Measurements from ENCODE around the gene RELA. TPM values are rescaled to one million over a fixed set of nuclear protein-coding genes. Genes with fewer than 3 reads are reported as not detected.

Gene RELA
- total and polyA plus RNA-seq, 2 of the 13 experiments (the other 11 are each of a cell fraction or from before 2014, with no cell fraction given), result 21.4 to 40.5 TPM

DNA sequence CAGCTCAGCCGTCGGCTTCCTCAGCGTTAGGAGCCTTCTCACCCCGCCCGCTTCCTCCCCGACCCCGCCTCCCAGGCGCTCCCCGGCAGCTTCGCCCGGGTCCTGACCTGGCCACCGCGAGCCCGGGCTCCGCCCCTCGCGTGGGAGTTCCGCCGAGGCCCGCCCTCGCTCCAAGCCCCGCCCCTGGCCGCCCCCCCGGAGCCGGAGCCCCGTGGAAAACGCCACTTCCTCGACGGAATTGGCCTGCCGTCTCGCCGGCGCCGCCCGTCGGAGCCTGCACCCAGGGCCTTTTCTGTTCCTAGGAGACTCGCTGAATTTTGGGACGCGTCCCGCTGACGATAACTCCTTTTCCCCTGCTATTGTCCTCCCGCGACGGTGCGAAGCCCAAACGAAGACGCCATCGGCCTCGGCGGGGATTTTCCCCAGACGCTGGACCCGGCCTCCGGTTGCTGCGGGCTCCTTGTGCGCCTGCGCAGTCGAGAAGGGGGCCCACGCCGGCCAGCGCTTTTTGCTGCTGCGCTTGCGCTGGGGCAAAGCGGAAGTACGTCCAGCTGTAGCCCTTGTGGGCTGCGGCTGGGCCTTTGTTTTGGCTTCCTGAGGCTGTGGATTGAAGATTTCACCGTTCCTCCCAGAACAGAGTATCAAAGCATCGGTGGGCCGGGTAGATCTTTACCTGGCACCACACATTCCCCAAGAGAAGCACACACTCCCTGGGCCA lies 10.0 kb downstream of the RELA start (continued):
- TF ChIP-seq, protein P1, sequence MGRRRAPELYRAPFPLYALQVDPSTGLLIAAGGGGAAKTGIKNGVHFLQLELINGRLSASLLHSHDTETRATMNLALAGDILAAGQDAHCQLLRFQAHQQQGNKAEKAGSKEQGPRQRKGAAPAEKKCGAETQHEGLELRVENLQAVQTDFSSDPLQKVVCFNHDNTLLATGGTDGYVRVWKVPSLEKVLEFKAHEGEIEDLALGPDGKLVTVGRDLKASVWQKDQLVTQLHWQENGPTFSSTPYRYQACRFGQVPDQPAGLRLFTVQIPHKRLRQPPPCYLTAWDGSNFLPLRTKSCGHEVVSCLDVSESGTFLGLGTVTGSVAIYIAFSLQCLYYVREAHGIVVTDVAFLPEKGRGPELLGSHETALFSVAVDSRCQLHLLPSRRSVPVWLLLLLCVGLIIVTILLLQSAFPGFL (CRISPR knock-in tag; IDR thresholded peaks at IDR 0.05), result peak; percentile 54; the same call in 1 of the 2 replicates
- TF ChIP-seq, protein P2, sequence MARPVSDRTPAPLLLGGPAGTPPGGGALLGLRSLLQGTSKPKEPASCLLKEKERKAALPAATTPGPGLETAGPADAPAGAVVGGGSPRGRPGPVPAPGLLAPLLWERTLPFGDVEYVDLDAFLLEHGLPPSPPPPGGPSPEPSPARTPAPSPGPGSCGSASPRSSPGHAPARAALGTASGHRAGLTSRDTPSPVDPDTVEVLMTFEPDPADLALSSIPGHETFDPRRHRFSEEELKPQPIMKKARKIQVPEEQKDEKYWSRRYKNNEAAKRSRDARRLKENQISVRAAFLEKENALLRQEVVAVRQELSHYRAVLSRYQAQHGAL (CRISPR knock-in tag; IDR thresholded peaks at IDR 0.05; ENCODE audit: not compliant biosample characterization), result peak; percentile 88
- TF ChIP-seq CCAR2 (optimal IDR thresholded peaks at IDR 0.05; ENCODE audit: low read depth, low read length) (no peak), RBM22 (optimal IDR thresholded peaks at IDR 0.05; ENCODE audit: low read length) (no peak), ZNF550 (CRISPR knock-in tag; IDR thresholded peaks at IDR 0.05; ENCODE audit: borderline replicate concordance) (no peak), KDM5A (IDR thresholded peaks at IDR 0.05; ENCODE audit: borderline replicate concordance, low read length) (no peak), HNRNPUL1 (IDR thresholded peaks at IDR 0.05; ENCODE audit: low read depth, low read length) (no peak), RARA (CRISPR knock-in tag; IDR thresholded peaks at IDR 0.05) (peak; percentile 65), DNMT3B (CRISPR knock-in tag; conservative IDR thresholded peaks at IDR 0.05) (peak; percentile 26; the same call in 1 of the 2 replicates), ZNF510 (CRISPR knock-in tag; IDR thresholded peaks at IDR 0.05; ENCODE audit: low read depth) (peak; percentile 84; the same call in 1 of the 2 replicates)
- TF ChIP-seq, protein P3, sequence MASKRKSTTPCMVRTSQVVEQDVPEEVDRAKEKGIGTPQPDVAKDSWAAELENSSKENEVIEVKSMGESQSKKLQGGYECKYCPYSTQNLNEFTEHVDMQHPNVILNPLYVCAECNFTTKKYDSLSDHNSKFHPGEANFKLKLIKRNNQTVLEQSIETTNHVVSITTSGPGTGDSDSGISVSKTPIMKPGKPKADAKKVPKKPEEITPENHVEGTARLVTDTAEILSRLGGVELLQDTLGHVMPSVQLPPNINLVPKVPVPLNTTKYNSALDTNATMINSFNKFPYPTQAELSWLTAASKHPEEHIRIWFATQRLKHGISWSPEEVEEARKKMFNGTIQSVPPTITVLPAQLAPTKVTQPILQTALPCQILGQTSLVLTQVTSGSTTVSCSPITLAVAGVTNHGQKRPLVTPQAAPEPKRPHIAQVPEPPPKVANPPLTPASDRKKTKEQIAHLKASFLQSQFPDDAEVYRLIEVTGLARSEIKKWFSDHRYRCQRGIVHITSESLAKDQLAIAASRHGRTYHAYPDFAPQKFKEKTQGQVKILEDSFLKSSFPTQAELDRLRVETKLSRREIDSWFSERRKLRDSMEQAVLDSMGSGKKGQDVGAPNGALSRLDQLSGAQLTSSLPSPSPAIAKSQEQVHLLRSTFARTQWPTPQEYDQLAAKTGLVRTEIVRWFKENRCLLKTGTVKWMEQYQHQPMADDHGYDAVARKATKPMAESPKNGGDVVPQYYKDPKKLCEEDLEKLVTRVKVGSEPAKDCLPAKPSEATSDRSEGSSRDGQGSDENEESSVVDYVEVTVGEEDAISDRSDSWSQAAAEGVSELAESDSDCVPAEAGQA (IDR thresholded peaks at IDR 0.05; ENCODE audit: low read depth), result no peak
- TF ChIP-seq, protein P3 (CRISPR knock-in tag; IDR thresholded peaks at IDR 0.05; ENCODE audit: borderline replicate concordance), result no peak
- TF ChIP-seq, protein P4, sequence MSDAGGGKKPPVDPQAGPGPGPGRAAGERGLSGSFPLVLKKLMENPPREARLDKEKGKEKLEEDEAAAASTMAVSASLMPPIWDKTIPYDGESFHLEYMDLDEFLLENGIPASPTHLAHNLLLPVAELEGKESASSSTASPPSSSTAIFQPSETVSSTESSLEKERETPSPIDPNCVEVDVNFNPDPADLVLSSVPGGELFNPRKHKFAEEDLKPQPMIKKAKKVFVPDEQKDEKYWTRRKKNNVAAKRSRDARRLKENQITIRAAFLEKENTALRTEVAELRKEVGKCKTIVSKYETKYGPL (CRISPR knock-in tag; IDR thresholded peaks at IDR 0.05), result peak; percentile 45; the same call in 1 of the 2 replicates
- TF ChIP-seq, protein P5, sequence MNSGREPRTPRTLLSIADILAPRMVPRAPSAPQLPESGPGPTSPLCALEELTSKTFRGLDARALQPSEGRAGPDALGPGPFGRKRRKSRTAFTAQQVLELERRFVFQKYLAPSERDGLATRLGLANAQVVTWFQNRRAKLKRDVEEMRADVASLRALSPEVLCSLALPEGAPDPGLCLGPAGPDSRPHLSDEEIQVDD (CRISPR knock-in tag; IDR thresholded peaks at IDR 0.05; ENCODE audit: borderline replicate concordance), result no peak

Measured in HepG2 (cell line).